GM10266 (cell line): ENCODE data around the gene IRF5.

Experiments used
- DNase-seq: peaks from one replicate; pipeline ENCODE4 v3.0.0; 2012; ENCODE audit errors: extremely low spot score
- CTCF ChIP-seq: IDR thresholded peaks from 2 replicates; pipeline ENCODE4 v1.5.1; 2012; ENCODE audit warnings: mild to moderate bottlenecking, low read depth; ENCODE audit not compliant: control insufficient read depth, insufficient read depth; ENCODE audit errors: missing control alignments

Gene IRF5

GRCh38 chr7:128891942-128892269 is 45.8 kb upstream of the IRF5 start:
- no peak for DNase-seq
- TF ChIP-seq CTCF, result no peak

- TF ChIP-seq CTCF, result no peak
- DNase-seq, result no peak
Observed at GRCh38 chr7:128892521-128893250, 45.0 kb upstream of the IRF5 start.

- DNase-seq, result no peak
- TF ChIP-seq CTCF, result no peak
Observed at GRCh38 chr7:128893251-128894100, 44.3 kb upstream of the IRF5 start.

- no peak for DNase-seq
- no peak for TF ChIP-seq CTCF
Observed at GRCh38 chr7:128894101-128894440, 43.7 kb upstream of the IRF5 start.

GRCh38 chr7:128895320-128895719 is 42.4 kb upstream of the IRF5 start:
- no peak for TF ChIP-seq CTCF
- no peak for DNase-seq

- DNase-seq, result no peak
- no peak for TF ChIP-seq CTCF
Observed at GRCh38 chr7:128899392-128899791, 38.3 kb upstream of the IRF5 start.

- DNase-seq, result no peak
- no peak for TF ChIP-seq CTCF
Observed at GRCh38 chr7:128900237-128900636, 37.5 kb upstream of the IRF5 start.
